HepG2 (cell line): Measurements from ENCODE around the gene ANKMY2. TPM values are rescaled to one million over a fixed set of nuclear protein-coding genes. Genes with fewer than 3 reads are reported as not detected.

Experiments used
- ATAC-seq: fragments of 200-7000 bp; cut with Tn5 transposase; 3 replicates; pipeline ENCODE4 v1.9.1; 2020; ENCODE audit warnings: mild to moderate bottlenecking, moderate library complexity
- BruUV-seq: library from RNA; stranded (reverse); fragments of 400-500 nt; replicated peaks from 2 replicates; lab custom pipeline; 2021; lab: Mats Ljungman, UMichigan
- CTCF ChIA-PET: fragments of 300-600 bp; formaldehyde crosslinking; extraction: SDS; loops from one replicate; lab custom pipeline; 2021; ENCODE audit warnings: low total read pairs, inconsistent platforms, low intra/inter-chr PET ratio; lab: Yijun Ruan, JAX
- POLR2A ChIA-PET: fragments of 350-600 bp; sonication (Branson Sonifier 250); formaldehyde crosslinking; loops from one replicate; lab custom pipeline; 2020; ENCODE audit warnings: antibody characterized with exemption, inconsistent platforms; lab: Yijun Ruan, JAX
- DNase-seq: peaks from one replicate; pipeline ENCODE4 v3.0.0-alpha.2; 2015; ENCODE audit warnings: low spot score
- FAIRE-seq: peaks from 3 replicates; lab custom pipeline; 2011; peaks lifted over from hg19 to GRCh38; lab: Jason Lieb, UNC
- H2AFZ ChIP-seq: one replicate; pipeline ENCODE4 v1.6.1; 2011; ENCODE audit warnings: low read length, inconsistent platforms
- H3K27ac ChIP-seq: fragments of 300-600 bp; 3 replicates; pipeline ENCODE4 v1.8.0; 2011; ENCODE audit warnings: mixed run types, mild to moderate bottlenecking, mixed read lengths, low read length, inconsistent platforms; ENCODE audit not compliant: insufficient read depth; ENCODE audit errors: extremely low read length
- H3K27me3 ChIP-seq, 2 experiments: fragments of 200-600 bp in 1 of 2; 2 replicates in 1 of 2; 3 replicates in 1 of 2; pipeline versions ENCODE4 v1.6.0 to v1.8.0; 2011; ENCODE audit warnings: low read length in 2 of 2, mild to moderate bottlenecking in 2 of 2, moderate library complexity in 2 of 2, inconsistent platforms in 1 of 2; ENCODE audit not compliant: insufficient read depth in 2 of 2, control insufficient read depth in 1 of 2
- H3K36me3 ChIP-seq, 2 experiments: fragments of 200-600 bp in 1 of 2; replicated peaks in 1 of 2; 2 replicates in 1 of 2; 3 replicates in 1 of 2; pipeline versions ENCODE4 v1.5.1 to v1.8.0; 2011; ENCODE audit warnings: low read length in 2 of 2, inconsistent platforms in 1 of 2; ENCODE audit not compliant: insufficient read depth in 2 of 2, control insufficient read depth in 1 of 2
- H3K4me1 ChIP-seq: 2 replicates; pipeline ENCODE4 v1.5.1; 2012; ENCODE audit warnings: low read length, inconsistent platforms; ENCODE audit not compliant: insufficient read depth
- H3K4me2 ChIP-seq: 2 replicates; pipeline ENCODE4 v1.6.0; 2011; ENCODE audit warnings: low read depth, low read length, inconsistent platforms
- H3K4me3 ChIP-seq, 3 experiments: fragments of 200-600 bp in 1 of 3; sonication (generic), shearing (Covaris generic) in 1 of 3; replicated peaks in 1 of 3; 2 replicates each; pipeline ENCODE4 v1.5.1; 2011 to 2016; ENCODE audit warnings: low read length in 3 of 3, inconsistent platforms in 2 of 3, low read depth in 2 of 3, mild to moderate bottlenecking in 2 of 3, control low read depth in 1 of 3, mixed read lengths in 1 of 3; ENCODE audit not compliant: insufficient read depth in 1 of 3
- H3K79me2 ChIP-seq: one replicate; pipeline ENCODE4 v1.6.1; 2011; ENCODE audit warnings: low read length, inconsistent platforms; ENCODE audit not compliant: insufficient read depth
- H3K9ac ChIP-seq: 2 replicates; pipeline ENCODE4 v1.6.0; 2011; ENCODE audit warnings: mild to moderate bottlenecking, low read depth, low read length, inconsistent platforms; ENCODE audit not compliant: insufficient read depth
- H3K9me3 ChIP-seq: 2 replicates; pipeline ENCODE4 v1.5.1; 2012; ENCODE audit warnings: mild to moderate bottlenecking, low read length
- H4K20me1 ChIP-seq: 2 replicates; pipeline ENCODE4 v1.6.0; 2011; ENCODE audit warnings: inconsistent platforms, mild to moderate bottlenecking, low read length, moderate library complexity; ENCODE audit not compliant: insufficient read depth
- ATF5 ChIP-seq: sonication (generic); formaldehyde crosslinking; IDR thresholded peaks from 2 replicates; pipeline ENCODE4 v1.4.0; 2020; ENCODE audit warnings: mild to moderate bottlenecking, low read depth, missing genetic modification reagents
- EEA1 ChIP-seq: sonication (generic); formaldehyde crosslinking; IDR thresholded peaks from 2 replicates; pipeline ENCODE4 v1.5.1; 2020; ENCODE audit warnings: mild to moderate bottlenecking, missing genetic modification reagents, borderline replicate concordance
- KAT7 ChIP-seq: IDR thresholded peaks from 2 replicates; pipeline ENCODE4 v1.6.1; 2018; ENCODE audit warnings: borderline replicate concordance, missing compliant biosample characterization
- SP2 ChIP-seq: sonication (generic); formaldehyde crosslinking; IDR thresholded peaks from 2 replicates; pipeline ENCODE4 v1.5.1; 2020; ENCODE audit warnings: mild to moderate bottlenecking, missing genetic modification reagents
- TCF12 ChIP-seq, 2 experiments: fragments of 450-650 bp in 1 of 2; sonication (generic) in 1 of 2; formaldehyde crosslinking in 1 of 2; IDR thresholded peaks; 2 replicates each; pipeline versions ENCODE4 v1.6.1 to v1.8.0; 2017 to 2022; ENCODE audit warnings: antibody characterized with exemption in 1 of 2, mild to moderate bottlenecking in 1 of 2, missing genetic modification reagents in 1 of 2, moderate library complexity in 1 of 2
- TEF ChIP-seq: sonication (generic); formaldehyde crosslinking; IDR thresholded peaks from 2 replicates; pipeline ENCODE4 v1.5.0; 2020; ENCODE audit warnings: missing genetic modification reagents
- TOE1 ChIP-seq: sonication (generic); formaldehyde crosslinking; IDR thresholded peaks from 2 replicates; pipeline ENCODE4 v1.4.0; 2020; ENCODE audit warnings: mild to moderate bottlenecking, missing genetic modification reagents
- ZMAT5 ChIP-seq: sonication (generic); formaldehyde crosslinking; IDR thresholded peaks from 2 replicates; pipeline ENCODE4 v1.5.0; 2020; ENCODE audit warnings: mild to moderate bottlenecking, low read depth, missing genetic modification reagents, borderline replicate concordance
- ZNF20 ChIP-seq: sonication (generic); formaldehyde crosslinking; IDR thresholded peaks from 2 replicates; pipeline ENCODE4 v1.4.0; 2020; ENCODE audit warnings: mild to moderate bottlenecking, moderate library complexity, missing genetic modification reagents
- ZNF44 ChIP-seq: sonication (generic); formaldehyde crosslinking; IDR thresholded peaks from 2 replicates; pipeline ENCODE4 v1.5.1; 2020; ENCODE audit warnings: mild to moderate bottlenecking, missing genetic modification reagents
- ZNF614 ChIP-seq: IDR thresholded peaks from 2 replicates; pipeline ENCODE4 v1.6.1; 2018; ENCODE audit warnings: missing biosample characterization, missing genetic modification reagents, inconsistent platforms, borderline replicate concordance
- ZNF761 ChIP-seq: sonication (generic); formaldehyde crosslinking; conservative IDR thresholded peaks from 2 replicates; pipeline ENCODE4 v1.4.0; 2020; ENCODE audit warnings: mild to moderate bottlenecking, missing genetic modification reagents
- WGBS: methylation state at CpG from one replicate; pipeline ENCODE4 v1.1.6; 2017; ENCODE audit warnings: low lambda C conversion rate; 5-methylcytosine and 5-hydroxymethylcytosine counted together
- in situ Hi-C: cut with HindIII; loops from 2 replicates; pipeline ENCODE4 v1.10.0; 2017; ENCODE audit warnings: low pct_unique_long_range_greater_than_20kb; ENCODE audit not compliant: extremely low pct_ligation_motif_present
- intact Hi-C: fragments of 100-400 bp; cut with micrococcal nuclease; formaldehyde crosslinking; loops from one replicate; pipeline ENCODE4 v1.10.0; 2022; ENCODE audit not compliant: unreplicated experiment
- polyA plus RNA-seq, 8 experiments: library from polyadenylated mRNA; depleted of rRNA in 3 of 8; stranded (reverse) in 7 of 8; unstranded in 1 of 8; fragments of >200 nt; fragmentation: Illumina TruSeq in 4 of 8; extraction: Trizol in 4 of 8; gene quantifications; 2 replicates each; pipeline versions ENCODE4 v1.2.1 to v1.2.3, GENCODE V29; 2011 to 2016; ENCODE audit warnings: low read depth in 4 of 8, missing spikeins in 1 of 8, mixed read lengths in 1 of 8; ENCODE audit not compliant: insufficient read depth in 1 of 8
- total RNA-seq, 5 experiments: library from RNA; depleted of rRNA; stranded (reverse); fragments of >200 nt; fragmentation: Illumina TruSeq; extraction: Trizol; gene quantifications; 2 replicates each; pipeline ENCODE4 v1.2.3, GENCODE V29; 2016; ENCODE audit warnings: low read depth in 1 of 5
- TF ChIP-seq, protein P1 (sequence below): sonication (generic); formaldehyde crosslinking; IDR thresholded peaks from 2 replicates; pipeline ENCODE4 v1.4.0; 2020; ENCODE audit warnings: mild to moderate bottlenecking, missing genetic modification reagents
- TF ChIP-seq, protein P2 (sequence below): sonication (generic); formaldehyde crosslinking; IDR thresholded peaks from 2 replicates; pipeline ENCODE4 v1.8.0; 2022; ENCODE audit warnings: missing genetic modification reagents, mild to moderate bottlenecking, borderline replicate concordance

The ANKMY2 gene
- total and polyA plus RNA-seq, 2 of the 13 experiments (the other 11 are each of a cell fraction or from before 2014, with no cell fraction given), result 12.2 to 21.6 TPM

DNA sequence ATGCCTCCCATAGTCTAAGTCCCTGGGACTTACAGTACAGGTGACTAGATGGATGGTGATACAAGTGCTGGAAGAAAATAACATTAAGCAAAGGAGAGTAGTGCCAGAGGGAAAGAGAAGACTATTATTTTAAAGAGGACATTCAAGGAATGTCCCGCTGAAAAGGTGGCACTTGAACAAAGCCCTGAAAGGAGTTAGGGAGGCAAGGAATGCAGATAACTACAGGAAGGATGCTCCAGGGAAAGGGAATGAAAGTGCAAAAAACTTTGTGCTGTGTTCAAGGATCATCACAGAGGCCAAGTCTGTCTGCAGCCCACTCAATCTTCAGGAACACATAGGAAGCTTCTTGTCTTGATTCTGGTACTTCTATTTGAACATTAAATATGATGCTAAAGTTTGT is 14.9 kb downstream of the ANKMY2 start:
- no peak overlapping the region for H2AFZ ChIP-seq
- ATAC-seq, result no peak
- 100% methylated on average over 1 of the region's 1 CpG for WGBS
- H3K4me2 ChIP-seq, result no peak overlapping the region
- POLR2A ChIA-PET, result no interaction called here
- intact Hi-C loops (no loop called here), in situ Hi-C loops (no loop called here)
- BruUV-seq, result no TSS peak
- CTCF ChIA-PET, result no interaction called here
- H3K79me2 ChIP-seq, result no peaks in the 10 kb centered on the region
- H3K9ac ChIP-seq, result no peak overlapping the region
- peaks cover 0 to 14% of the 10 kb centered on the region in 2 experiments; a peak in 3 of 5 replicates for H3K36me3 ChIP-seq
- H3K4me3 ChIP-seq, result no peak overlapping the region
- no peak overlapping the region for H3K27ac ChIP-seq
- no peaks in the 10 kb centered on the region for H3K4me1 ChIP-seq
- H3K9me3 ChIP-seq, result no peaks in the 10 kb centered on the region
- no peaks in the 10 kb centered on the region for H4K20me1 ChIP-seq
- DNase-seq, result no peak
- FAIRE-seq, result no peak
- no peaks in the 10 kb centered on the region for H3K27me3 ChIP-seq
- TF ChIP-seq TOE1 (CRISPR knock-in tag) (no peak), KAT7 (no peak), TCF12 (IDR thresholded peaks at IDR 0.05) (no peak), TCF12 (CRISPR knock-in tag; IDR thresholded peaks at IDR 0.05) (no peak), TEF (CRISPR knock-in tag) (no peak), ATF5 (no peak), ZNF20 (CRISPR knock-in tag) (no peak)

DNA sequence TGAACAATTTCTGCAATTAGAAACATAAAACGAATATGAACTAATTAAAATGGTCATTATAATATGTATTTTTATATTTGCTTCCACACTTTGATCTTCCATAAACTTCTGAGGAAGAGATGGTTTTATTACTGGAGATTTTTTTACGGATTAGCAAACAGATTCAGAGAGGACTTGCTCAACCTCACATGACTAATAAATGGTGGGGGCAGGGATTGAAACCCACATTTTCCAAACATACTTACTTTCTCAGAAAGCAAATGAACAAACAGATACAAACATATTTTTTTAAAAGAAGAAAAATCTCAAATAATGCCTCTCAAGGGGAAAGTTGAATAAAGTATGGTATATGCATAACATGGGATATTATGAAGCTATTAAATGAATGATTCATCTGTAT is 18.3 kb downstream of the ANKMY2 start:
- in situ Hi-C loops, result no loop called here
- no peak for ATAC-seq
- no peak for FAIRE-seq

More for the DNA sequence above, 18.3 kb downstream of the ANKMY2 start:
- WGBS, result 94% methylated on average over 2 of the region's 2 CpGs
- Histone ChIP-seq H3K9me3 (no peaks in the 10 kb centered on the region), H4K20me1 (no peaks in the 10 kb centered on the region), H3K36me3 (peaks cover 2 to 11% of the 10 kb centered on the region in 2 experiments; a peak in 4 of 5 replicates), H3K27me3 (no peaks in the 10 kb centered on the region), H3K4me3 (no peak overlapping the region), H3K4me1 (no peaks in the 10 kb centered on the region), H3K27ac (no peak overlapping the region), H3K9ac (no peak overlapping the region), H3K4me2 (no peak overlapping the region), H2AFZ (no peak overlapping the region), H3K79me2 (no peaks in the 10 kb centered on the region)
- ChIA-PET POLR2A (no interaction called here), CTCF (no interaction called here)
- intact Hi-C loops, result no loop called here
- TF ChIP-seq, protein P1, sequence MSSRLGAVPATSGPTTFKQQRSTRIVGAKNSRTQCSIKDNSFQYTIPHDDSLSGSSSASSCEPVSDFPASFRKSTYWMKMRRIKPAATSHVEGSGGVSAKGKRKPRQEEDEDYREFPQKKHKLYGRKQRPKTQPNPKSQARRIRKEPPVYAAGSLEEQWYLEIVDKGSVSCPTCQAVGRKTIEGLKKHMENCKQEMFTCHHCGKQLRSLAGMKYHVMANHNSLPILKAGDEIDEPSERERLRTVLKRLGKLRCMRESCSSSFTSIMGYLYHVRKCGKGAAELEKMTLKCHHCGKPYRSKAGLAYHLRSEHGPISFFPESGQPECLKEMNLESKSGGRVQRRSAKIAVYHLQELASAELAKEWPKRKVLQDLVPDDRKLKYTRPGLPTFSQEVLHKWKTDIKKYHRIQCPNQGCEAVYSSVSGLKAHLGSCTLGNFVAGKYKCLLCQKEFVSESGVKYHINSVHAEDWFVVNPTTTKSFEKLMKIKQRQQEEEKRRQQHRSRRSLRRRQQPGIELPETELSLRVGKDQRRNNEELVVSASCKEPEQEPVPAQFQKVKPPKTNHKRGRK (CRISPR knock-in tag), result no peak
- TF ChIP-seq ZMAT5 (CRISPR knock-in tag), result no peak
- no peak for TF ChIP-seq ZNF761
- TF ChIP-seq, protein P2, sequence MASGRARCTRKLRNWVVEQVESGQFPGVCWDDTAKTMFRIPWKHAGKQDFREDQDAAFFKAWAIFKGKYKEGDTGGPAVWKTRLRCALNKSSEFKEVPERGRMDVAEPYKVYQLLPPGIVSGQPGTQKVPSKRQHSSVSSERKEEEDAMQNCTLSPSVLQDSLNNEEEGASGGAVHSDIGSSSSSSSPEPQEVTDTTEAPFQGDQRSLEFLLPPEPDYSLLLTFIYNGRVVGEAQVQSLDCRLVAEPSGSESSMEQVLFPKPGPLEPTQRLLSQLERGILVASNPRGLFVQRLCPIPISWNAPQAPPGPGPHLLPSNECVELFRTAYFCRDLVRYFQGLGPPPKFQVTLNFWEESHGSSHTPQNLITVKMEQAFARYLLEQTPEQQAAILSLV, result no peak
- no peak for TF ChIP-seq ZNF44 (CRISPR knock-in tag)
- no peak for TF ChIP-seq ZNF614
- no peak for TF ChIP-seq EEA1 (CRISPR knock-in tag)
- no peak for TF ChIP-seq SP2
- no TSS peak for BruUV-seq
- DNase-seq, result no peak
